Measurements from ENCODE around the gene NFIA.
A peak's percentile ranks its signal among the peaks of the same experiment; 100 is the strongest.

NFIA gene

DNA sequence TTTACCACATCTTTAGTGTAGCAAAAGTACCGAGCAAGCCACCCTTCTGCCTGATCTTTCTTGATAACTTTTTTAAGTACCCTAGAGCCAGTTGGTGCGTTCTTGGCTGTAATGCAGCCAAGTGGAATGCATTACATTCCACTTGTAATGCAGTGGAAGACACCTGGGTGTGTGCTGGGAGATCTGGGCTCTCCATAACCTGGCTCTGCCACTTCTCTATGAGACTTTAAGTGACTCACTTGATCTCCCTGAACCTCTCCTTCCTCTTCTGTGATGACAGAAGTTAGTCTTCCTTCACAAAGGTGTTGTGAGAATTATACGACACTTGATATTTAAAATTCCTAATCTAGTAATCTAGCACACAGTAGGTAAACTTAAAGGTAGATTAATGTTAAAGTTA, 35.3 kb upstream of the NFIA start:
- no peak overlapping the region for H3K4me3 ChIP-seq (ENCODE audit: low read depth, low read length)
- no peaks in the 10 kb centered on the region for H3K36me3 ChIP-seq (replicated peaks)
- TF ChIP-seq, protein P1, sequence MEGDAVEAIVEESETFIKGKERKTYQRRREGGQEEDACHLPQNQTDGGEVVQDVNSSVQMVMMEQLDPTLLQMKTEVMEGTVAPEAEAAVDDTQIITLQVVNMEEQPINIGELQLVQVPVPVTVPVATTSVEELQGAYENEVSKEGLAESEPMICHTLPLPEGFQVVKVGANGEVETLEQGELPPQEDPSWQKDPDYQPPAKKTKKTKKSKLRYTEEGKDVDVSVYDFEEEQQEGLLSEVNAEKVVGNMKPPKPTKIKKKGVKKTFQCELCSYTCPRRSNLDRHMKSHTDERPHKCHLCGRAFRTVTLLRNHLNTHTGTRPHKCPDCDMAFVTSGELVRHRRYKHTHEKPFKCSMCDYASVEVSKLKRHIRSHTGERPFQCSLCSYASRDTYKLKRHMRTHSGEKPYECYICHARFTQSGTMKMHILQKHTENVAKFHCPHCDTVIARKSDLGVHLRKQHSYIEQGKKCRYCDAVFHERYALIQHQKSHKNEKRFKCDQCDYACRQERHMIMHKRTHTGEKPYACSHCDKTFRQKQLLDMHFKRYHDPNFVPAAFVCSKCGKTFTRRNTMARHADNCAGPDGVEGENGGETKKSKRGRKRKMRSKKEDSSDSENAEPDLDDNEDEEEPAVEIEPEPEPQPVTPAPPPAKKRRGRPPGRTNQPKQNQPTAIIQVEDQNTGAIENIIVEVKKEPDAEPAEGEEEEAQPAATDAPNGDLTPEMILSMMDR (IDR thresholded peaks at IDR 0.05; ENCODE audit: low read depth, low read length, missing control alignments): no peak
- in situ Hi-C loops (cut with HindIII; ENCODE audit: low pct_ligation_motif_present, low sequenced_read_pairs): no loop called here
- H3K27ac ChIP-seq: no peak overlapping the region
- no peaks in the 10 kb centered on the region for H3K27me3 ChIP-seq (replicated peaks)
- DNase-seq: no peak

DNA sequence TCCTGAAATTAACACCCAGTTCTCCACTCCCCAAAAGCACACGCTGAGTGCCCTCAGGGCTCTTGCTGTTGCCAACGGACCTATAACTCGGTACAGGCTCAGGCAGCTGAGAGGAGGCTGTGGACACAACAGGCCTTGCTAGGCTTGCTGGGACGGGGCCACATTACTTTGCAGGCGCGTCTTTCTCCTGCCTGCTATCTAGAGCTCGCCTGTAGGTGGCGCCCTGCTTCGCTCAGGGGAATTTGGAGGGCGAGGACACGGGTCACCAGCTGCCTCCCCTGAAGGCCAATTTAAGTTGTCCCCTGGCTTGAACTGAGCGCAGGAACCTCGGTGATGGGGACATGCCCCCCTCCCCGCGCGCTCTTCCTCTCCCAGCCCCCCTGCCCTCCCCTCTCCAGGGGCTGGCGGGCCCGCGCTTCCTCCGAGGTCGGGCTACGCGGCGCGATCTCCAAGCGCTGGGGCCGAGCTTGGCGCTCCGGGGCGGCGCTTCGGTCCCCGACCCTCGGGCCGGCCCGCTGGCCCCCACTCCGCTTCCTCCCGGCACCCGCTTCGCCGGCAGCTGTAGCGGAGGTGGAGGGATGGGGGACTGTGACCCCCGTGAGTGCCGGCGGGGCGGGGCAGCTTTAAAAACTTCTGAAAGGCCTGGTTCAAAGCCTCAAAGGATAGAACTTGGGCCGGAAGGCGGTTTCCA, 32.4 kb upstream of the NFIA start:
- peak overlapping the region; percentile 36 for H3K27ac ChIP-seq
- DNase-seq: peak; percentile 81
- peak overlapping the region; percentile 64 for H3K4me3 ChIP-seq (ENCODE audit: low read depth, low read length)
- in situ Hi-C loops (cut with HindIII; ENCODE audit: low pct_ligation_motif_present, low sequenced_read_pairs): no loop called here
- no peaks in the 10 kb centered on the region for H3K27me3 ChIP-seq (replicated peaks)
- TF ChIP-seq, protein P1 (IDR thresholded peaks at IDR 0.05; ENCODE audit: low read depth, low read length, missing control alignments): peak; percentile 95
- H3K36me3 ChIP-seq (replicated peaks): no peaks in the 10 kb centered on the region

DNA sequence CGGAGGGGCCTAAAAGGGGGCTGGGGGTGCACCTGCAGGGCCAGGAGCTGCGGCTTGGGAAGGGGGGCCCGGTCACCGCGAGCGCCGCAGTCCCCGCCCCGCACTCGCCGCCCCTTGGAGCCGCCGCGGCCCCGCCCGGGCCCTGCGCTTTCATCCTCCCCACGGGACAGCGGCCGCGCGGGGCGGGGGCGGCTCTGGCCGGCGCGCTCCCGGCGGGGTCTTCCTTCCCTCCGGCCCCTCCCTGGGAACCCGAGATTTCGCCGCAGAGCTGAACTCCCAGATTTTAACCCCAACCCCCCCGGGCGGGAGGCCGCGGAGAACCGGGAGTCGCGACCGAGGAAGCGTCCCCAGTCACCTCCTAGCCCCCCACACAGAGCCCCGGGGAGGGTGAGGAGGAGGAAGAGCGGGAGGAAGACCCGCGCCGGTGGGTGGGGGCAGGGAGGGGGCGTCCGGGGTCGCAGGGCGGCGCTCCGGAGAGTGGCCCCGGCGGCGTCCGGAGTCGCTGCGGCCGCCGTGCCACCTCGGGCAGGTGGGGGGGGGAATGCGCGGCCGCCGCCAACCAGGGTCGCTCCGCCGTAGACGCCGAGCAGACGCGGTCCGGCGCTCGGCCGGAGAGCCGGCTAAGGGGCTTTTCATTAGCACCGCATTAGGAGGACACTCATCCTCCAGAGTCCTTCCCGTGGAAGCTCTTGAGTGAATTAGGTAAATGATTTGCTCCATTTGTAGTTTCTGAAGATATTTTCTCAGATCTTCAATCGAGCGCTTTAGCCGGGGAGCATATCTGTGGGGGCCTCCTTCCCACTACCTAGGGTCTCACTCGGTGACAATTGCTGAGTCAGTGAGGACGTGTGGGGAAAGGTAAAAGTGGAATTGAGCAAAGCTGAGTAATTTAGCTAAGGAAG, 31.6 kb upstream of the NFIA start:
- Histone ChIP-seq H3K27me3 (replicated peaks) (no peaks in the 10 kb centered on the region), H3K27ac (peak overlapping the region; percentile 36), H3K4me3 (ENCODE audit: low read depth, low read length) (peak overlapping the region; percentile 64), H3K36me3 (replicated peaks) (no peaks in the 10 kb centered on the region)
- TF ChIP-seq, protein P1 (IDR thresholded peaks at IDR 0.05; ENCODE audit: low read depth, low read length, missing control alignments): no peak
- in situ Hi-C loops (cut with HindIII; ENCODE audit: low pct_ligation_motif_present, low sequenced_read_pairs): no loop called here
- DNase-seq: no peak

DNA sequence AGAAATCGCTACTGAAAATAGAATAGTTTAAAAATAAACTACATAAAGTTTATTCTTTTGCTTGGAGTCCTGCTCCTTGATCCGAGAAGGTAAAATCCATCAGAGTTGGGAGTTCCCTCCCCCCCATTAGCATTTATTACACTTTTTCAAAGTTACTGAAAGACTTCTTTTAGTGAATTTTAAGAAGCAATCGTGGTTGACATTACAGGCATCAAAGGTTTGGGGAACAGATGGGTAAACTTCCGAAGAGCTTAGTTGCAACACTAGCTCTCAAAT, 31.0 kb upstream of the NFIA start:
- no peak for DNase-seq
- Histone ChIP-seq H3K27ac (no peak overlapping the region), H3K36me3 (replicated peaks) (no peaks in the 10 kb centered on the region), H3K27me3 (replicated peaks) (no peaks in the 10 kb centered on the region), H3K4me3 (ENCODE audit: low read depth, low read length) (no peak overlapping the region)
- in situ Hi-C loops (cut with HindIII; ENCODE audit: low pct_ligation_motif_present, low sequenced_read_pairs): no loop called here
- TF ChIP-seq, protein P1 (IDR thresholded peaks at IDR 0.05; ENCODE audit: low read depth, low read length, missing control alignments): no peak

DNA sequence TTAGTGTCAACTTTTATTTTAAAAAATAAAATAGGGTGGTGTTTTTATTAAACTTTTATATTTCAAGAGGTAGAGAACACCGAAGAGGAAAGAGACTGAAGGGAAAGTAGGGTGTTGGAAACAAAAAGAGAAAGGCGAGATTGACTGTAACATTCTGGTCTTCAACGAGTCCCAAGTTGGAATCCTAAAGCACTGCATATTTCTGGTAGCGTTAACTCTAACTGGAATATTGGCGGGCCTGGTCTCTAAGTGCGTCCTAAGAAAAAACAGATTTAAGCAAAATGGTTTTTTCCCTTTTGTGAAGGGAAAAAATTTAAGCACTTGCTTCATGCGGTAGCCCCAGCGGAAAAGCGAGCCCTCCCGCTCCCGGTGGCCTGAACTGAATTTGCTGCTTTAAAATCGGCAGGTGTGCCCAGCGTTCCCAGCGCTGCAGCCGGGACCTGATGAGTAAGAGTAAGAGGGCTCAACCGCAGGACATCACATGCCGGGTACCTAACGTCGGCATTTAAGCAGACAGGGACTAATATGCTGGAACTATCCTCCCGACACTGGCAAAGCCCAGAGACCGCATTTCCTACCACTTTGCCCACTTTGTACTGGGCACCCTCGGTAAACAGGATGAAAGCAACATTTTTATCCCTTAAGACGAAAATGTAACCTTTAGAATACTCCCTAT, 30.5 kb upstream of the NFIA start:
- Histone ChIP-seq H3K4me3 (ENCODE audit: low read depth, low read length) (no peak overlapping the region), H3K27ac (no peak overlapping the region), H3K27me3 (replicated peaks) (no peaks in the 10 kb centered on the region), H3K36me3 (replicated peaks) (no peaks in the 10 kb centered on the region)
- no peak for DNase-seq
- TF ChIP-seq, protein P1 (IDR thresholded peaks at IDR 0.05; ENCODE audit: low read depth, low read length, missing control alignments): no peak
- in situ Hi-C loops (cut with HindIII; ENCODE audit: low pct_ligation_motif_present, low sequenced_read_pairs): no loop called here
